ENCODE results near the gene ICOSLG.
"Not testable (repeated sequence)": the region's sequence is repeated elsewhere in the genome, so short reads cannot be mapped to it uniquely, and the experiment has no call there.

DNA sequence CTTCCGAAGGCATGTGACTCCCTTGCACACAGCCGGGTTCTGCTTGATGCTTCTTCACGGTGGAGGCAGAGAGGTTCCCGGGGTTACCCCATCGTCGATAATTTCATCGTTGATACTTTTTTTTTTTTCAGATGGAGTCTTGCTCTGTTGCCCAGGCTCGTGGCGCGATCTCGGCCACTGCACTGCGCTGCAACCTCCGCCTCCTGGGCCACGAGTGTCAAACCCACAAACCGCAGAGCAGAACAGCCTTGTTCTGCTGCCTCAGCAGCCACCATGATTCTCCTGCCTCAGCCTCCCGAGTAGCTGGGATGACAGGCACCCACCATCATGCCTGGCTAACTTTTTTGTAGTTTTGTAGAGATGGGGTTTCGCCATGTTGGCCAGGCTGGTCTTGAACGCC, 20.1 kb downstream of the ICOSLG start:
- TF ChIP-seq, protein P1, sequence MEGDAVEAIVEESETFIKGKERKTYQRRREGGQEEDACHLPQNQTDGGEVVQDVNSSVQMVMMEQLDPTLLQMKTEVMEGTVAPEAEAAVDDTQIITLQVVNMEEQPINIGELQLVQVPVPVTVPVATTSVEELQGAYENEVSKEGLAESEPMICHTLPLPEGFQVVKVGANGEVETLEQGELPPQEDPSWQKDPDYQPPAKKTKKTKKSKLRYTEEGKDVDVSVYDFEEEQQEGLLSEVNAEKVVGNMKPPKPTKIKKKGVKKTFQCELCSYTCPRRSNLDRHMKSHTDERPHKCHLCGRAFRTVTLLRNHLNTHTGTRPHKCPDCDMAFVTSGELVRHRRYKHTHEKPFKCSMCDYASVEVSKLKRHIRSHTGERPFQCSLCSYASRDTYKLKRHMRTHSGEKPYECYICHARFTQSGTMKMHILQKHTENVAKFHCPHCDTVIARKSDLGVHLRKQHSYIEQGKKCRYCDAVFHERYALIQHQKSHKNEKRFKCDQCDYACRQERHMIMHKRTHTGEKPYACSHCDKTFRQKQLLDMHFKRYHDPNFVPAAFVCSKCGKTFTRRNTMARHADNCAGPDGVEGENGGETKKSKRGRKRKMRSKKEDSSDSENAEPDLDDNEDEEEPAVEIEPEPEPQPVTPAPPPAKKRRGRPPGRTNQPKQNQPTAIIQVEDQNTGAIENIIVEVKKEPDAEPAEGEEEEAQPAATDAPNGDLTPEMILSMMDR (IDR thresholded peaks at IDR 0.05; ENCODE audit: insufficient read depth, low read length), result not testable (repeated sequence)
- not testable (repeated sequence) for TF ChIP-seq GABPA (IDR thresholded peaks at IDR 0.05; ENCODE audit: low read depth)
- TF ChIP-seq, protein P2, sequence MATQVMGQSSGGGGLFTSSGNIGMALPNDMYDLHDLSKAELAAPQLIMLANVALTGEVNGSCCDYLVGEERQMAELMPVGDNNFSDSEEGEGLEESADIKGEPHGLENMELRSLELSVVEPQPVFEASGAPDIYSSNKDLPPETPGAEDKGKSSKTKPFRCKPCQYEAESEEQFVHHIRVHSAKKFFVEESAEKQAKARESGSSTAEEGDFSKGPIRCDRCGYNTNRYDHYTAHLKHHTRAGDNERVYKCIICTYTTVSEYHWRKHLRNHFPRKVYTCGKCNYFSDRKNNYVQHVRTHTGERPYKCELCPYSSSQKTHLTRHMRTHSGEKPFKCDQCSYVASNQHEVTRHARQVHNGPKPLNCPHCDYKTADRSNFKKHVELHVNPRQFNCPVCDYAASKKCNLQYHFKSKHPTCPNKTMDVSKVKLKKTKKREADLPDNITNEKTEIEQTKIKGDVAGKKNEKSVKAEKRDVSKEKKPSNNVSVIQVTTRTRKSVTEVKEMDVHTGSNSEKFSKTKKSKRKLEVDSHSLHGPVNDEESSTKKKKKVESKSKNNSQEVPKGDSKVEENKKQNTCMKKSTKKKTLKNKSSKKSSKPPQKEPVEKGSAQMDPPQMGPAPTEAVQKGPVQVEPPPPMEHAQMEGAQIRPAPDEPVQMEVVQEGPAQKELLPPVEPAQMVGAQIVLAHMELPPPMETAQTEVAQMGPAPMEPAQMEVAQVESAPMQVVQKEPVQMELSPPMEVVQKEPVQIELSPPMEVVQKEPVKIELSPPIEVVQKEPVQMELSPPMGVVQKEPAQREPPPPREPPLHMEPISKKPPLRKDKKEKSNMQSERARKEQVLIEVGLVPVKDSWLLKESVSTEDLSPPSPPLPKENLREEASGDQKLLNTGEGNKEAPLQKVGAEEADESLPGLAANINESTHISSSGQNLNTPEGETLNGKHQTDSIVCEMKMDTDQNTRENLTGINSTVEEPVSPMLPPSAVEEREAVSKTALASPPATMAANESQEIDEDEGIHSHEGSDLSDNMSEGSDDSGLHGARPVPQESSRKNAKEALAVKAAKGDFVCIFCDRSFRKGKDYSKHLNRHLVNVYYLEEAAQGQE (IDR thresholded peaks at IDR 0.05; ENCODE audit: insufficient replicate concordance, low read depth), result not testable (repeated sequence)

Data from HL-60 (cell line).